AG04450 (cell line): ENCODE data around the gene NUCB1. TPM values are rescaled to one million over a fixed set of nuclear protein-coding genes. Genes with fewer than 3 reads are reported as not detected.

ENCODE experiments used
- CTCF ChIA-PET: fragments of 300-600, 350-600 bp; formaldehyde crosslinking; extraction: SDS; loops from one replicate; lab custom pipeline; 2022; ENCODE audit warnings: antibody characterized with exemption, inconsistent platforms; lab: Charles Lee
- POLR2A ChIA-PET: fragments of 350-600 bp; formaldehyde crosslinking; extraction: SDS; loops from one replicate; lab custom pipeline; 2021; ENCODE audit warnings: antibody characterized with exemption, inconsistent platforms; lab: Yijun Ruan, JAX
- DNase-seq: peaks from one replicate; pipeline ENCODE4 v3.0.0-alpha.2; 2011; ENCODE audit warnings: low read depth, low spot score
- H3K27ac ChIP-seq: one replicate; pipeline ENCODE4 v1.5.1; 2012; ENCODE audit warnings: low read depth, low read length, control low read depth
- H3K27me3 ChIP-seq: one replicate; pipeline ENCODE4 v1.6.0; 2012; ENCODE audit warnings: low read length; ENCODE audit not compliant: control insufficient read depth, insufficient read depth
- H3K4me3 ChIP-seq: 2 replicates; pipeline ENCODE4 v1.5.1; 2011; ENCODE audit warnings: mild to moderate bottlenecking, low read depth, low read length, control low read depth
- H3K9me3 ChIP-seq: 2 replicates; pipeline ENCODE4 v1.5.1; 2012; ENCODE audit warnings: low read length; ENCODE audit not compliant: control insufficient read depth, insufficient read depth
- polyA plus RNA-seq: library from polyadenylated mRNA; depleted of rRNA; stranded (reverse); fragments of >200 nt; gene quantifications from 2 replicates; pipeline ENCODE4 v1.2.3, GENCODE V29; 2011
- TF ChIP-seq, protein P1 (sequence below): IDR thresholded peaks from 2 replicates; pipeline ENCODE4 v1.5.1; 2011; ENCODE audit warnings: low read depth, low read length, control low read depth, inconsistent platforms

NUCB1 gene
- polyA plus RNA-seq, 1 experiment, result 123 TPM

- peaks cover 12% of the 10 kb centered on the region; the same call in 1 of the 2 replicates for H3K9me3 ChIP-seq
These were observed 65.1 kb downstream of the NUCB1 start, which contains the start of gene FTL for GRCh38 chr19:48965040-48965805. TSS of gene FTL (plus strand) at chr19:48965309. CDS start at chr19:48965508, 199 bp downstream.

GRCh38 chr19:48965806-48966540 is 65.9 kb downstream of the NUCB1 start:
- Histone ChIP-seq H3K27ac (peak overlapping the region; percentile 82), H3K27me3 (no peaks in the 10 kb centered on the region), H3K9me3 (peaks cover 12% of the 10 kb centered on the region; the same call in 1 of the 2 replicates), H3K4me3 (peak overlapping the region; percentile 100)
- CTCF ChIA-PET, result interaction anchor here (1.0 to 1.8 kb wide), 2 partner anchors 27 to 123 kb away, joined by 4 to 7 read pairs; partner anchors contain the start of genes GYS1 and RUVBL2
- DNase-seq, result no peak
- POLR2A ChIA-PET, result interaction anchor here (0.9 to 5.6 kb wide), 12 partner anchors 11 to 171 kb away, joined by 3 to 83 read pairs (median 5); partner anchors contain the start of genes BAX, GYS1, NUCB1 and PPP1R15A
- TF ChIP-seq, protein P1, sequence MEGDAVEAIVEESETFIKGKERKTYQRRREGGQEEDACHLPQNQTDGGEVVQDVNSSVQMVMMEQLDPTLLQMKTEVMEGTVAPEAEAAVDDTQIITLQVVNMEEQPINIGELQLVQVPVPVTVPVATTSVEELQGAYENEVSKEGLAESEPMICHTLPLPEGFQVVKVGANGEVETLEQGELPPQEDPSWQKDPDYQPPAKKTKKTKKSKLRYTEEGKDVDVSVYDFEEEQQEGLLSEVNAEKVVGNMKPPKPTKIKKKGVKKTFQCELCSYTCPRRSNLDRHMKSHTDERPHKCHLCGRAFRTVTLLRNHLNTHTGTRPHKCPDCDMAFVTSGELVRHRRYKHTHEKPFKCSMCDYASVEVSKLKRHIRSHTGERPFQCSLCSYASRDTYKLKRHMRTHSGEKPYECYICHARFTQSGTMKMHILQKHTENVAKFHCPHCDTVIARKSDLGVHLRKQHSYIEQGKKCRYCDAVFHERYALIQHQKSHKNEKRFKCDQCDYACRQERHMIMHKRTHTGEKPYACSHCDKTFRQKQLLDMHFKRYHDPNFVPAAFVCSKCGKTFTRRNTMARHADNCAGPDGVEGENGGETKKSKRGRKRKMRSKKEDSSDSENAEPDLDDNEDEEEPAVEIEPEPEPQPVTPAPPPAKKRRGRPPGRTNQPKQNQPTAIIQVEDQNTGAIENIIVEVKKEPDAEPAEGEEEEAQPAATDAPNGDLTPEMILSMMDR, result no peak

More at GRCh38 chr19:48965040-48965805, 65.1 kb downstream of the NUCB1 start, which contains the start of gene FTL:
- ChIA-PET POLR2A (interaction anchor here (0.9 to 5.6 kb wide), 10 partner anchors 11 to 170 kb away, joined by 3 to 83 read pairs (median 5); partner anchors contain the start of genes BAX, GYS1, NUCB1 and PPP1R15A), CTCF (no interaction called here)
- Histone ChIP-seq H3K27ac (peak within 1 kb of the TSS; percentile 98), H3K4me3 (peak within 1 kb of the TSS; percentile 100), H3K27me3 (no peaks in the 10 kb centered on the region)
- TF ChIP-seq, protein P1, result no peak
- peak; percentile 93 for DNase-seq

DNA sequence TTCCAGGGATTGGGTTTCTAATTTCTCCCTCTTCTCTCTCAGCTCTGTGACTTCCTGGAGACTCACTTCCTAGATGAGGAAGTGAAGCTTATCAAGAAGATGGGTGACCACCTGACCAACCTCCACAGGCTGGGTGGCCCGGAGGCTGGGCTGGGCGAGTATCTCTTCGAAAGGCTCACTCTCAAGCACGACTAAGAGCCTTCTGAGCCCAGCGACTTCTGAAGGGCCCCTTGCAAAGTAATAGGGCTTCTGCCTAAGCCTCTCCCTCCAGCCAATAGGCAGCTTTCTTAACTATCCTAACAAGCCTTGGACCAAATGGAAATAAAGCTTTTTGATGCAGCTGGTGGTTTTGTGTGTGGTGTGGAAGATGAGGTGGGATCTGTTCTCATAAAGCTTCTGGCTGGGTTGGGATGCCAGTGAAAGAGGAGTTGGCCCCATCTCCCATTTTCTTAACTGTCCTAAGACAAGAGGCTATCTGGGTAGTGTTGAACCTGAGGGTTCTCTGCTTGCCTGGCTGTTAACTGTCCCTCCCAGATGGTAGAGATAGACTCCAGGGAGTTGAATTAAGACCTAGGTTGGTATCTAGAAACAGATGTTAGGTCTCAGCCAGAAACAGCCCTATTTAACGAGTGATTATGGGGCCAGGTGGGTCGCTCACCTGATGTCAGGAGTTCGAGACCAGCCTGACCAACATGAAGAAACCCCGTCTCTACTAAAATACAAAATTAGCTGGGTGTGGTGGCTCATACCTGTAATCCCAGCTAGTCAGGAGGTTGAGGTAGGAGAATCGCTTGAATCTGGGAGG is 66.6 kb downstream of the NUCB1 start:
- no peak for DNase-seq
- TF ChIP-seq, protein P1, result no peak
- peaks cover 12% of the 10 kb centered on the region; the same call in 1 of the 2 replicates for H3K9me3 ChIP-seq
- H3K27me3 ChIP-seq, result no peaks in the 10 kb centered on the region
- H3K27ac ChIP-seq, result peak overlapping the region; percentile 82
- peak overlapping the region; percentile 100 for H3K4me3 ChIP-seq
- POLR2A ChIA-PET, result interaction anchor here (1.1 to 5.6 kb wide), 12 partner anchors 12 to 171 kb away, joined by 3 to 83 read pairs (median 5); partner anchors contain the start of genes BAX, GYS1, NUCB1 and PPP1R15A
- CTCF ChIA-PET, result interaction anchor here (1.0 to 1.8 kb wide), 2 partner anchors 27 to 124 kb away, joined by 4 to 7 read pairs; partner anchors contain the start of genes GYS1 and RUVBL2

DNA sequence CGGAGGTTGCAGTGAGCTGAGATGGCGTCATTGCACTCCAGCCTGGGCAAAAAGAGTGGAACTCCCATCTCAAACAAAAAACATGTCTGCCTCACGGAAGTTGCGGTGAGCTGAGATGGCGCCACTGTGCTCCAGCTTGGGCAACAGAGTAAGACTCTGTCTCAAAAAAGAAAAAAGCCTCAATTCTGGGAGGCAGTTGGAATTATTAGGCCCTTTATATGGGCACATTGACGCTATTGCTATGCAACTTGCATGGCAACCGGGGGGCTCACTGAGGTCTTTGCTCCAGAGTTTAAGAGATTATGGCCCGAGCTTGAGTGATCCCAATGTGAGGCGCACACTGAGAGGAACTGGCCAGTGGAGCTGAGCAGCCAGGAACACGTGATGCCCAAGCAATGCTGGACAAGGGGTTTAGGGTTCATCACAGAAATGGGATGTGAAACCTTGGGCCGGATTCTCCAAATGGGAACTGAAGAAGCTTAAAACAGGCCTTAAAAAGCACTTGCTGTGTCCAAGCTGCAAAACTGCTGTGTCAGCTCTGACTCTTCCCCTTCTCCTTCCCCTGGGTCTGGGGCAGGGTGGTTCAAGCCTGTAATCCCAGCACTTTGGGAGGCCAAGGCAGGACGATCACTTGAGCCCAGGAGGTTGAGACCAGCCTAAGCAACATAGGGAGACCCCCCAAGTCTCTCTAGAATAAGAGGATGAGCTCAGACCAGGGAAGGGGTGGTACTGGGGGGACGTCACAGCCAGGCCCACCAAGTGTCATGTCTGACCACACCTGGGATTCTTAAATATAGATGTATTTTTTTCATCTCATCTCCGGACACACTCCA is 67.5 kb downstream of the NUCB1 start:
- H3K4me3 ChIP-seq, result peak overlapping the region; percentile 100
- H3K27ac ChIP-seq, result peak overlapping the region; percentile 47
- ChIA-PET POLR2A (interaction anchor here (0.6 to 5.6 kb wide), 9 partner anchors 12 to 188 kb away, joined by 3 to 83 read pairs (median 5); partner anchors contain the start of genes GYS1, NUCB1, PPP1R15A and RUVBL2), CTCF (interaction anchor here (0.6 to 1.8 kb wide), 3 partner anchors 26 to 180 kb away, joined by 3 to 7 read pairs (median 3); partner anchors contain the start of genes GYS1 and RUVBL2)
- TF ChIP-seq, protein P1, result no peak
- no peak for DNase-seq
- H3K9me3 ChIP-seq, result peaks cover 12% of the 10 kb centered on the region; the same call in 1 of the 2 replicates
- H3K27me3 ChIP-seq, result no peaks in the 10 kb centered on the region
